ENCODE measurements around the gene TACR3.
"Not testable (repeated sequence)": the region's sequence is repeated elsewhere in the genome, so short reads cannot be mapped to it uniquely, and the experiment has no call there.

TACR3 gene

DNA sequence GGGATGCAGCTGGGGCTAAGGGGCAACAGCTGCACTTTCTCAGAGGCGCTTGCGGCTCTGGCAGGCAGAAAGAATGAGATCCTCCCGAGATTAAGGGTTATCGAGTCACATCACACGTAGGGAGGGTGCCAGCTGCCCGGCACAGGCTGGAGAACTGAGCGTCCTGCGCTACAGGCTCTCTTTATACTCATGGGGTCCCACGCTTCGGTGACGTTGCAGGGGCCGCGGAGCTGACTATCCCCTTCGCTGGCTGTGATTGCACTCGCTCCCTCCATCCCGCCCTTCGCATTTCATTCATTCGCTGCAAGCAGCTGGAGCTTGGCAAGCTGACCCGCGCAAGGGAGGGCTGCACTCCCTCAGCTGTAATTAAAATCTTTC lies at the start of gene TACR3:
Gene TACR3, minus strand, starts transcription at position 156 of the 378 bp plus-strand sequence. CDS start 310 bp downstream, outside the sequence.
- H3K27me3 Mint-ChIP-seq (ENCODE audit: low read depth): peaks cover 2% of the 10 kb centered on the region
- no peak within 1 kb of the TSS for H3K27ac Mint-ChIP-seq
- DNase-seq (ENCODE audit: low spot score): no peak
- no peaks in the 10 kb centered on the region for H3K9me3 Mint-ChIP-seq
- no peaks in the 10 kb centered on the region for H3K36me3 Mint-ChIP-seq (ENCODE audit: low read depth)
- no peak within 1 kb of the TSS for H3K4me3 Mint-ChIP-seq
- H3K4me1 Mint-ChIP-seq (ENCODE audit: low read depth): no peaks in the 10 kb centered on the region

- Mint-ChIP-seq H3K27me3 (ENCODE audit: low read depth) (no peaks in the 10 kb centered on the region), H3K27ac (no peak overlapping the region), H3K9me3 (no peaks in the 10 kb centered on the region), H3K4me3 (no peak overlapping the region), H3K36me3 (ENCODE audit: low read depth) (no peaks in the 10 kb centered on the region), H3K4me1 (ENCODE audit: low read depth) (no peaks in the 10 kb centered on the region)
- no peak for DNase-seq (ENCODE audit: low spot score)
Observed at GRCh38 chr4:103757631-103758030, 37.8 kb upstream of the TACR3 start.

DNA sequence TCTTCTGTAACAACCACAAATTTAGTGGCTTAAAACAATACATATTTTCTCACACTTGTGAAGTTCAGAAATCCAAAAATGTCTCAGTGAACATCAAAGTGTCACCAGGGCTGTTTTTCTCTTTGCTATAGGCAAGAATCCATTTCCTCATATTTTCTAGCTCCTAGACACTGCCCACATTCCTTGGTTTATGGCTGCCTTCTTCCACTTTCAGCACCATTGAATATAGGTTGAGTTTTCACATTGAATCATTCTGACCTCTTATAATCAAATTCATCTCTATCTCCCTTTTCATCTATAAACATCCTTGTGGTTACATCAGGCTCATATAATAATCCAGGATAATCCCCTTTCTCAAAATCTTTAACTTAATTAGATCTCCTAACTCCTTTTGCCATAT lies 37.0 kb upstream of the TACR3 start:
- no peaks in the 10 kb centered on the region for H3K36me3 Mint-ChIP-seq (ENCODE audit: low read depth)
- H3K27ac Mint-ChIP-seq: no peak overlapping the region
- DNase-seq (ENCODE audit: low spot score): no peak
- H3K4me3 Mint-ChIP-seq: no peak overlapping the region
- no peaks in the 10 kb centered on the region for H3K4me1 Mint-ChIP-seq (ENCODE audit: low read depth)
- no peaks in the 10 kb centered on the region for H3K9me3 Mint-ChIP-seq
- no peaks in the 10 kb centered on the region for H3K27me3 Mint-ChIP-seq (ENCODE audit: low read depth)

GRCh38 chr4:103754844-103755243 lies 35.1 kb upstream of the TACR3 start:
- DNase-seq (ENCODE audit: low spot score): no peak
- Mint-ChIP-seq H3K27me3 (ENCODE audit: low read depth) (no peaks in the 10 kb centered on the region), H3K4me1 (ENCODE audit: low read depth) (no peaks in the 10 kb centered on the region), H3K36me3 (ENCODE audit: low read depth) (no peaks in the 10 kb centered on the region), H3K9me3 (peaks cover 8% of the 10 kb centered on the region), H3K27ac (no peak overlapping the region), H3K4me3 (no peak overlapping the region)

- Mint-ChIP-seq H3K27ac (no peak overlapping the region), H3K27me3 (ENCODE audit: low read depth) (no peaks in the 10 kb centered on the region), H3K9me3 (peaks cover 10% of the 10 kb centered on the region), H3K36me3 (ENCODE audit: low read depth) (no peaks in the 10 kb centered on the region), H3K4me3 (no peak overlapping the region), H3K4me1 (ENCODE audit: low read depth) (no peaks in the 10 kb centered on the region)
- no peak for DNase-seq (ENCODE audit: low spot score)
Observed at GRCh38 chr4:103753868-103754653, 34.3 kb upstream of the TACR3 start.

DNA sequence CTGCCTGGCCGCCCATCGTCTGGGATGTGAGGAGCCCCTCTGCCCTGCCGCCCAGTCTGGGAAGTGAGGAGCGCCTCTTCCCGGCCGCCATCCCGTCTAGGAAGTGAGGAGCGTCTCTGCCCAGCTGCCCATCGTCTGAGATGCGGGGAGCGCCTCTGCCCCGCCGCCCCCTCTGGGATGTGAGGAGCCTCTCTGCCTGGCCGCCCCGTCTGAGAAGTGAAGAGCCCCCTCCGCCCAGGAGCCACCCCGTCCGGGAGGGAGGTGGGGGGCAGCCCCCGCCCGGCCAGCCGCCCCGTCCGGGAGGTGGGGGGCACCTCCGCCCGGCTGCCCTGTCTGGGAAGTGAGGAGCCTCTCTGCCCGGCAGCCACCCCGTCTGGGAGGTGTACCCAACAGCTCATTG lies 3.4 kb upstream of the TACR3 start:
- H3K4me3 Mint-ChIP-seq; H3K36me3 Mint-ChIP-seq (ENCODE audit: low read depth); DNase-seq (ENCODE audit: low spot score); H3K9me3 Mint-ChIP-seq; H3K27ac Mint-ChIP-seq; H3K4me1 Mint-ChIP-seq (ENCODE audit: low read depth); H3K27me3 Mint-ChIP-seq (ENCODE audit: low read depth): not testable (repeated sequence)

DNA sequence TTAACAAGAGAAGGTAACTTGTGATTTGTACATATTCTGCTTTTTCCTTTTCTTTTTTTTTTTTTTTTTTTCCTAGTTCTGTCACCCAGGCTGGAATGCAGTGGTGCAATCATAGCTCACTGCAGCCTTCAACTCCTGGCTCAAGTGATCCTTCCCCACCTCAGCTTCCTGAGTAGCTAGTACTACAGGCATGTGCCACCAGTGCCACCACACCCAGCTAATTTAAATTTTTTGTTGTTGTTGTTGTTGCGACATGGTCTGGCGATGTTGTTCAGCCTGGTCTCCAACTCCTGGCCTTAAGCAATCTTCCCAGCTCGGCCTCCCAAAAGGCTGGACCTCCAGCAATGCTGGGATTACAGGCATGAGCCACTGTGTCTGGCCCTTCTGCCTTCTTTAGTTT lies 1.5 kb upstream of the TACR3 start:
- no peak for DNase-seq (ENCODE audit: low spot score)
- Mint-ChIP-seq H3K4me1 (ENCODE audit: low read depth) (no peaks in the 10 kb centered on the region), H3K27ac (no peak overlapping the region), H3K36me3 (ENCODE audit: low read depth) (no peaks in the 10 kb centered on the region), H3K27me3 (ENCODE audit: low read depth) (peaks cover 2% of the 10 kb centered on the region), H3K4me3 (no peak overlapping the region), H3K9me3 (no peaks in the 10 kb centered on the region)

DNA sequence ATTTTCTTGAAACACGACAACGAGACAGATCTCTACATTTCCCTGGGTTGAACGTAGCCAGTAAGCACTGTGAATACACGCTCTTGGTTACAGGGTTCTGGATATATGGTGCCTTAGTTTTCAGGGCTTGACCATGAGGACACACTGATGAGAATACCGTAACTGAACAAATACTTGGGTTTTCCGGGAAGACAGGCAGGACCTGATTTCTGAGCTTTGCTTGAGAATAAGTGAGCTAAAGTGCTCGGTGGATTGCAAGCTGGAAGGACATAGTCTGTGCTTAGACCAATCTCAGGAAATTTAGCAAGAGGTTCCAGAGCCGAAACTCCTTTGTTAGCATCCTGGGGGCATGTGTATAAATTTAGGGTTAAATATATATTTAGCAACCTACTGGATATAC lies 876 bp upstream of the TACR3 start:
- Mint-ChIP-seq H3K4me1 (ENCODE audit: low read depth) (no peaks in the 10 kb centered on the region), H3K4me3 (no peak overlapping the region), H3K36me3 (ENCODE audit: low read depth) (no peaks in the 10 kb centered on the region), H3K27me3 (ENCODE audit: low read depth) (peaks cover 2% of the 10 kb centered on the region), H3K9me3 (no peaks in the 10 kb centered on the region), H3K27ac (no peak overlapping the region)
- no peak for DNase-seq (ENCODE audit: low spot score)

- Mint-ChIP-seq H3K4me1 (ENCODE audit: low read depth) (no peaks in the 10 kb centered on the region), H3K36me3 (ENCODE audit: low read depth) (no peaks in the 10 kb centered on the region), H3K9me3 (no peaks in the 10 kb centered on the region), H3K4me3 (no peak overlapping the region), H3K27me3 (ENCODE audit: low read depth) (peaks cover 2% of the 10 kb centered on the region), H3K27ac (no peak overlapping the region)
- no peak for DNase-seq (ENCODE audit: low spot score)
Observed at GRCh38 chr4:103719105-103719829, 518 bp downstream of the TACR3 start.

DNA sequence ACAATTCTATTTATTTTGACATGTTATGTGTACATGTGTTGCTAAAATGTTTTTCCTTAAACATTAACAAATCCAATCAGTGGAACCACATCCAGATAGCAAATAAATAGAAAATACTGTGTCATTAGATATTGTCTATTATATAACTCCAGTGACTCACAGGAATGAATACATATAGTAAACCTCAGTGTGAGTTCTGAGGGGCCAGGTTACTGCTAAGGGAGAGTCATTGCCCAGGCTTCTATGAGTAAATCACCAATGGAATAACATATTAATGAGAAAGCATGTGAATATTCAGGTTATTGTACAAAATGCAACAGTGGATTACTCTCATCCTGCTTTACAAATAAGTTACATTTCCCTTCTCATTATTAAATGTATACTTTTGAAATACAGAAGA lies 27.2 kb downstream of the TACR3 start:
- Mint-ChIP-seq H3K4me1 (ENCODE audit: low read depth) (no peaks in the 10 kb centered on the region), H3K36me3 (ENCODE audit: low read depth) (no peaks in the 10 kb centered on the region), H3K9me3 (no peaks in the 10 kb centered on the region), H3K27ac (no peak overlapping the region), H3K27me3 (ENCODE audit: low read depth) (no peaks in the 10 kb centered on the region), H3K4me3 (no peak overlapping the region)
- no peak for DNase-seq (ENCODE audit: low spot score)

- Mint-ChIP-seq H3K36me3 (ENCODE audit: low read depth) (no peaks in the 10 kb centered on the region), H3K9me3 (peaks cover 13% of the 10 kb centered on the region), H3K27me3 (ENCODE audit: low read depth) (no peaks in the 10 kb centered on the region), H3K4me1 (ENCODE audit: low read depth) (no peaks in the 10 kb centered on the region), H3K27ac (no peak overlapping the region), H3K4me3 (no peak overlapping the region)
- DNase-seq (ENCODE audit: low spot score): no peak
Observed at GRCh38 chr4:103673983-103674382, 45.8 kb downstream of the TACR3 start.

DNA sequence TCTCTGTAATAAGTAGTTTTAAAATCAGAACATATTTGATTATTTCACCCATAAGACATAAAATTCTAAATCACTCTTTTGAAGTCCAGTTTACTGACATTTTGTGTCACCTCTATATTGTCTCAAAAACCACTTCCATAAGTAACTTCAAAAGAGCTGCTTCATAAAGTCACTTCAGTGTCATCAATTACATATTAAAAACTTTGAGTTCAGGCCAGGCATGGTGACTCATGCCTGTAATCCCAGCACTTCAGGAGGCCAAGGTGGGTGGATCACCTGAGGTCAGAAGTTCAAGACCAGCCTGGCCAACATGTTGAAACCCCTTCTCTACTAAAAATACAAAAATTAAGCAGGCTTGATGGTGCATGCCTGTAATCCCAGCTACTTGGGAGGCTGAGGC lies 53.0 kb downstream of the TACR3 start:
- H3K9me3 Mint-ChIP-seq; H3K27me3 Mint-ChIP-seq (ENCODE audit: low read depth); H3K4me3 Mint-ChIP-seq; H3K36me3 Mint-ChIP-seq (ENCODE audit: low read depth); H3K27ac Mint-ChIP-seq; DNase-seq (ENCODE audit: low spot score); H3K4me1 Mint-ChIP-seq (ENCODE audit: low read depth): not testable (repeated sequence)

- no peaks in the 10 kb centered on the region for H3K36me3 Mint-ChIP-seq (ENCODE audit: low read depth)
Observed at GRCh38 chr4:103664436-103665075, 55.2 kb downstream of the TACR3 start.

GRCh38 chr4:103648541-103648940 lies 71.2 kb downstream of the TACR3 start:
- no peak for DNase-seq (ENCODE audit: low spot score)
- Mint-ChIP-seq H3K4me3 (no peak overlapping the region), H3K9me3 (no peaks in the 10 kb centered on the region), H3K36me3 (ENCODE audit: low read depth) (no peaks in the 10 kb centered on the region), H3K27ac (no peak overlapping the region), H3K27me3 (ENCODE audit: low read depth) (no peaks in the 10 kb centered on the region), H3K4me1 (ENCODE audit: low read depth) (no peaks in the 10 kb centered on the region)

More at GRCh38 chr4:103664436-103665075, 55.2 kb downstream of the TACR3 start:
- no peaks in the 10 kb centered on the region for H3K27me3 Mint-ChIP-seq (ENCODE audit: low read depth)
- H3K4me1 Mint-ChIP-seq (ENCODE audit: low read depth): no peaks in the 10 kb centered on the region
- no peak for DNase-seq (ENCODE audit: low spot score)
- peaks cover 4% of the 10 kb centered on the region for H3K9me3 Mint-ChIP-seq
- H3K4me3 Mint-ChIP-seq: no peak overlapping the region
- no peak overlapping the region for H3K27ac Mint-ChIP-seq

All from T-helper 2 cell treated with Interferon-gamma antibody and Interleukin-4, amounts not matched to agents 5 μg/mL and 100 μg/mL, for 36 hours (primary cell).